HepG2 (cell line): ENCODE data around the gene SYTL2. TPM values are rescaled to one million over a fixed set of nuclear protein-coding genes. Genes with fewer than 3 reads are reported as not detected.

Experiments used
- AKAP8 ChIP-seq: sonication (generic); formaldehyde crosslinking; IDR thresholded peaks from 2 replicates; pipeline ENCODE4 v1.5.1; 2020; ENCODE audit warnings: mild to moderate bottlenecking, missing genetic modification reagents
- CCAR2 ChIP-seq: fragments of 200-400 bp; formaldehyde crosslinking; optimal IDR thresholded peaks from 2 replicates; pipeline ENCODE3; 2018; ENCODE audit warnings: low read depth, mild to moderate bottlenecking, low read length, moderate library complexity
- HIVEP1 ChIP-seq: sonication (generic); formaldehyde crosslinking; IDR thresholded peaks from 2 replicates; pipeline ENCODE4 v1.4.0; 2020; ENCODE audit warnings: mild to moderate bottlenecking, missing genetic modification reagents
- HMG20A ChIP-seq: IDR thresholded peaks from 2 replicates; pipeline ENCODE4 v1.6.1; 2016; ENCODE audit warnings: borderline replicate concordance
- HNF4G ChIP-seq, 2 experiments: sonication (generic) in 1 of 2; formaldehyde crosslinking in 1 of 2; IDR thresholded peaks; 2 replicates each; pipeline versions ENCODE4 v1.4.0 to v1.6.1; 2011 to 2020; ENCODE audit warnings: borderline replicate concordance in 2 of 2, low read depth in 2 of 2, mild to moderate bottlenecking in 2 of 2, low read length in 1 of 2, missing genetic modification reagents in 1 of 2, moderate library complexity in 1 of 2
- JDP2 ChIP-seq: sonication (generic); formaldehyde crosslinking; IDR thresholded peaks from 2 replicates; pipeline ENCODE4 v1.8.1; 2022; ENCODE audit warnings: missing genetic modification reagents, borderline replicate concordance
- NCOA1 ChIP-seq: sonication (generic); formaldehyde crosslinking; IDR thresholded peaks from 2 replicates; pipeline ENCODE4 v1.9.0; 2021; ENCODE audit warnings: missing genetic modification reagents
- NKX3-1 ChIP-seq: sonication (generic); formaldehyde crosslinking; IDR thresholded peaks from 2 replicates; pipeline ENCODE4 v1.5.0; 2020; ENCODE audit warnings: missing genetic modification reagents
- PRDM4 ChIP-seq: sonication (generic); formaldehyde crosslinking; IDR thresholded peaks from 2 replicates; pipeline ENCODE4 v1.9.0; 2021; ENCODE audit warnings: missing genetic modification reagents, borderline replicate concordance
- SYNCRIP ChIP-seq: fragments of 200-400 bp; formaldehyde crosslinking; IDR thresholded peaks from 2 replicates; pipeline ENCODE4 v1.6.1; 2018; ENCODE audit warnings: mild to moderate bottlenecking, low read depth, low read length; ENCODE audit not compliant: insufficient read depth
- TIGD3 ChIP-seq: sonication (generic); formaldehyde crosslinking; IDR thresholded peaks from 2 replicates; pipeline ENCODE4 v1.5.1; 2020; ENCODE audit warnings: mild to moderate bottlenecking, missing genetic modification reagents, borderline replicate concordance
- ZFP82 ChIP-seq: sonication (generic); formaldehyde crosslinking; IDR thresholded peaks from 2 replicates; pipeline ENCODE4 v1.5.1; 2020; ENCODE audit warnings: mild to moderate bottlenecking, missing genetic modification reagents, borderline replicate concordance
- ZNF136 ChIP-seq: sonication (generic); formaldehyde crosslinking; IDR thresholded peaks from 2 replicates; pipeline ENCODE4 v1.8.1; 2022; ENCODE audit warnings: low read depth, mild to moderate bottlenecking, moderate library complexity, missing genetic modification reagents
- ZNF678 ChIP-seq: sonication (generic); formaldehyde crosslinking; IDR thresholded peaks from 2 replicates; pipeline ENCODE4 v1.4.0; 2020; ENCODE audit warnings: mild to moderate bottlenecking, missing genetic modification reagents
- ZNF746 ChIP-seq: sonication (generic); formaldehyde crosslinking; IDR thresholded peaks from 2 replicates; pipeline ENCODE4 v1.8.0; 2022; ENCODE audit warnings: mild to moderate bottlenecking, missing genetic modification reagents
- polyA plus RNA-seq, 8 experiments: library from polyadenylated mRNA; depleted of rRNA in 3 of 8; stranded (reverse) in 7 of 8; unstranded in 1 of 8; fragments of >200 nt; fragmentation: Illumina TruSeq in 4 of 8; extraction: Trizol in 4 of 8; gene quantifications; 2 replicates each; pipeline versions ENCODE4 v1.2.1 to v1.2.3, GENCODE V29; 2011 to 2016; ENCODE audit warnings: low read depth in 4 of 8, missing spikeins in 1 of 8, mixed read lengths in 1 of 8; ENCODE audit not compliant: insufficient read depth in 1 of 8
- total RNA-seq, 5 experiments: library from RNA; depleted of rRNA; stranded (reverse); fragments of >200 nt; fragmentation: Illumina TruSeq; extraction: Trizol; gene quantifications; 2 replicates each; pipeline ENCODE4 v1.2.3, GENCODE V29; 2016; ENCODE audit warnings: low read depth in 1 of 5
- TF ChIP-seq, protein P1 (sequence below): sonication (generic); formaldehyde crosslinking; conservative IDR thresholded peaks from 2 replicates; pipeline ENCODE4 v1.4.0; 2020; ENCODE audit warnings: mild to moderate bottlenecking, missing genetic modification reagents, moderate library complexity
- TF ChIP-seq, protein P2 (sequence below): sonication (generic); formaldehyde crosslinking; IDR thresholded peaks from 2 replicates; pipeline ENCODE4 v1.4.0; 2020; ENCODE audit warnings: low read depth, missing genetic modification reagents

Gene SYTL2
- total and polyA plus RNA-seq, 2 of the 13 experiments (the other 11 are each of a cell fraction or from before 2014, with no cell fraction given) = 0.77 to 0.90 TPM

GRCh38 chr11:85647604-85648299 is 163.2 kb downstream of the SYTL2 start, which contains the start of gene TMEM126A (continued):
- TF ChIP-seq SYNCRIP (no peak), JDP2 (no peak), NKX3-1 (no peak), ZNF136 (CRISPR knock-in tag) (no peak; the same call in 1 of the 2 replicates), HNF4G (IDR thresholded peaks at IDR 0.05; ENCODE audit: borderline replicate concordance, low read depth, low read length) (no peak), HNF4G (CRISPR knock-in tag; IDR thresholded peaks at IDR 0.05; ENCODE audit: borderline replicate concordance, low read depth) (no peak), ZNF746 (CRISPR knock-in tag) (no peak), PRDM4 (CRISPR knock-in tag) (no peak), NCOA1 (CRISPR knock-in tag) (no peak), HMG20A (no peak), ZFP82 (no peak), CCAR2 (no peak), AKAP8 (CRISPR knock-in tag) (0 out of 2 replicates have a peak, but pooled peaks have one; percentile 52), TIGD3 (CRISPR knock-in tag) (no peak), ZNF678 (CRISPR knock-in tag) (no peak), HIVEP1 (no peak)
- TF ChIP-seq, protein P1, sequence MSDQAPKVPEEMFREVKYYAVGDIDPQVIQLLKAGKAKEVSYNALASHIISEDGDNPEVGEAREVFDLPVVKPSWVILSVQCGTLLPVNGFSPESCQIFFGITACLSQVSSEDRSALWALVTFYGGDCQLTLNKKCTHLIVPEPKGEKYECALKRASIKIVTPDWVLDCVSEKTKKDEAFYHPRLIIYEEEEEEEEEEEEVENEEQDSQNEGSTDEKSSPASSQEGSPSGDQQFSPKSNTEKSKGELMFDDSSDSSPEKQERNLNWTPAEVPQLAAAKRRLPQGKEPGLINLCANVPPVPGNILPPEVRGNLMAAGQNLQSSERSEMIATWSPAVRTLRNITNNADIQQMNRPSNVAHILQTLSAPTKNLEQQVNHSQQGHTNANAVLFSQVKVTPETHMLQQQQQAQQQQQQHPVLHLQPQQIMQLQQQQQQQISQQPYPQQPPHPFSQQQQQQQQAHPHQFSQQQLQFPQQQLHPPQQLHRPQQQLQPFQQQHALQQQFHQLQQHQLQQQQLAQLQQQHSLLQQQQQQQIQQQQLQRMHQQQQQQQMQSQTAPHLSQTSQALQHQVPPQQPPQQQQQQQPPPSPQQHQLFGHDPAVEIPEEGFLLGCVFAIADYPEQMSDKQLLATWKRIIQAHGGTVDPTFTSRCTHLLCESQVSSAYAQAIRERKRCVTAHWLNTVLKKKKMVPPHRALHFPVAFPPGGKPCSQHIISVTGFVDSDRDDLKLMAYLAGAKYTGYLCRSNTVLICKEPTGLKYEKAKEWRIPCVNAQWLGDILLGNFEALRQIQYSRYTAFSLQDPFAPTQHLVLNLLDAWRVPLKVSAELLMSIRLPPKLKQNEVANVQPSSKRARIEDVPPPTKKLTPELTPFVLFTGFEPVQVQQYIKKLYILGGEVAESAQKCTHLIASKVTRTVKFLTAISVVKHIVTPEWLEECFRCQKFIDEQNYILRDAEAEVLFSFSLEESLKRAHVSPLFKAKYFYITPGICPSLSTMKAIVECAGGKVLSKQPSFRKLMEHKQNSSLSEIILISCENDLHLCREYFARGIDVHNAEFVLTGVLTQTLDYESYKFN (CRISPR knock-in tag) = peak; percentile 52
- TF ChIP-seq, protein P2, sequence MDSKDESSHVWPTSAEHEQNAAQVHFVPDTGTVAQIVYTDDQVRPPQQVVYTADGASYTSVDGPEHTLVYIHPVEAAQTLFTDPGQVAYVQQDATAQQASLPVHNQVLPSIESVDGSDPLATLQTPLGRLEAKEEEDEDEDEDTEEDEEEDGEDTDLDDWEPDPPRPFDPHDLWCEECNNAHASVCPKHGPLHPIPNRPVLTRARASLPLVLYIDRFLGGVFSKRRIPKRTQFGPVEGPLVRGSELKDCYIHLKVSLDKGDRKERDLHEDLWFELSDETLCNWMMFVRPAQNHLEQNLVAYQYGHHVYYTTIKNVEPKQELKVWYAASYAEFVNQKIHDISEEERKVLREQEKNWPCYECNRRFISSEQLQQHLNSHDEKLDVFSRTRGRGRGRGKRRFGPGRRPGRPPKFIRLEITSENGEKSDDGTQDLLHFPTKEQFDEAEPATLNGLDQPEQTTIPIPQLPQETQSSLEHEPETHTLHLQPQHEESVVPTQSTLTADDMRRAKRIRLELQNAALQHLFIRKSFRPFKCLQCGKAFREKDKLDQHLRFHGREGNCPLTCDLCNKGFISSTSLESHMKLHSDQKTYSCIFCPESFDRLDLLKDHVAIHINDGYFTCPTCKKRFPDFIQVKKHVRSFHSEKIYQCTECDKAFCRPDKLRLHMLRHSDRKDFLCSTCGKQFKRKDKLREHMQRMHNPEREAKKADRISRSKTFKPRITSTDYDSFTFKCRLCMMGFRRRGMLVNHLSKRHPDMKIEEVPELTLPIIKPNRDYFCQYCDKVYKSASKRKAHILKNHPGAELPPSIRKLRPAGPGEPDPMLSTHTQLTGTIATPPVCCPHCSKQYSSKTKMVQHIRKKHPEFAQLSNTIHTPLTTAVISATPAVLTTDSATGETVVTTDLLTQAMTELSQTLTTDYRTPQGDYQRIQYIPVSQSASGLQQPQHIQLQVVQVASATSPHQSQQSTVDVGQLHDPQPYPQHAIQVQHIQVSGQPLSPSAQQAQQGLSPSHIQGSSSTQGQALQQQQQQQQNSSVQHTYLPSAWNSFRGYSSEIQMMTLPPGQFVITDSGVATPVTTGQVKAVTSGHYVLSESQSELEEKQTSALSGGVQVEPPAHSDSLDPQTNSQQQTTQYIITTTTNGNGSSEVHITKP (CRISPR knock-in tag) = no peak; the same call in 1 of the 2 replicates
